PC-9 (cell line): ENCODE results near the gene IFNA10. TPM values are rescaled to one million over a fixed set of nuclear protein-coding genes. Genes with fewer than 3 reads are reported as not detected.

ENCODE experiments used
- total RNA-seq: library from RNA; stranded (reverse); gene quantifications from 2 replicates; pipeline ENCODE4 v1.2.3, GENCODE V29; 2021

The IFNA10 gene
- total RNA-seq, 1 experiment from 2014 or later: not detected

Other genes with a start within 250 kb of the IFNA10 start
- gene HACD4, start 175.5 kb downstream of the IFNA10 start, total RNA-seq: 2.4 and 4.5 TPM in 2 replicates
- not detected in 2 replicates for gene IFNB1, start 129.2 kb downstream of the IFNA10 start, total RNA-seq
- gene IFNW1, start 65.3 kb downstream of the IFNA10 start, total RNA-seq: not detected in 2 replicates
- gene IFNA21, start 40.5 kb downstream of the IFNA10 start, total RNA-seq: not detected in 2 replicates
- gene IFNA4, start 19.6 kb downstream of the IFNA10 start, total RNA-seq: not detected in 2 replicates
- not detected in 2 replicates for gene IFNA7, start 4.9 kb downstream of the IFNA10 start, total RNA-seq
- gene IFNA16, start 10.2 kb upstream of the IFNA10 start, total RNA-seq: not detected in 2 replicates
- not detected in 2 replicates for gene IFNA17, start 21.1 kb upstream of the IFNA10 start, total RNA-seq
- not detected in 2 replicates for gene IFNA14, start 32.9 kb upstream of the IFNA10 start, total RNA-seq
- not detected in 2 replicates for gene IFNA5, start 98.2 kb upstream of the IFNA10 start, total RNA-seq
- 9.1 and 10.5 TPM in 2 replicates for gene KLHL9, start 128.3 kb upstream of the IFNA10 start, total RNA-seq
- not detected in 2 replicates for gene IFNA6, start 143.7 kb upstream of the IFNA10 start, total RNA-seq
- gene IFNA13, start 160.9 kb upstream of the IFNA10 start, total RNA-seq: not detected in 2 replicates
- gene IFNA2, start 178.3 kb upstream of the IFNA10 start, total RNA-seq: not detected in 2 replicates
- not detected in 2 replicates for gene IFNA8, start 202.0 kb upstream of the IFNA10 start, total RNA-seq
- gene IFNA1, start 233.3 kb upstream of the IFNA10 start, total RNA-seq: not detected in 2 replicates